GM19324 (cell line): Measurements from ENCODE around the gene MUC22.
"Not testable (repeated sequence)": the region's sequence is repeated elsewhere in the genome, so short reads cannot be mapped to it uniquely, and the experiment has no call there.

Experiments
- ATAC-seq: cut with Tn5 transposase; IDR thresholded peaks from one replicate; pipeline ENCODE4 v1.9.1; 2021; ENCODE audit warnings: mild to moderate bottlenecking, moderate library complexity; ENCODE audit not compliant: unreplicated experiment, low FRiP score

Gene MUC22

DNA sequence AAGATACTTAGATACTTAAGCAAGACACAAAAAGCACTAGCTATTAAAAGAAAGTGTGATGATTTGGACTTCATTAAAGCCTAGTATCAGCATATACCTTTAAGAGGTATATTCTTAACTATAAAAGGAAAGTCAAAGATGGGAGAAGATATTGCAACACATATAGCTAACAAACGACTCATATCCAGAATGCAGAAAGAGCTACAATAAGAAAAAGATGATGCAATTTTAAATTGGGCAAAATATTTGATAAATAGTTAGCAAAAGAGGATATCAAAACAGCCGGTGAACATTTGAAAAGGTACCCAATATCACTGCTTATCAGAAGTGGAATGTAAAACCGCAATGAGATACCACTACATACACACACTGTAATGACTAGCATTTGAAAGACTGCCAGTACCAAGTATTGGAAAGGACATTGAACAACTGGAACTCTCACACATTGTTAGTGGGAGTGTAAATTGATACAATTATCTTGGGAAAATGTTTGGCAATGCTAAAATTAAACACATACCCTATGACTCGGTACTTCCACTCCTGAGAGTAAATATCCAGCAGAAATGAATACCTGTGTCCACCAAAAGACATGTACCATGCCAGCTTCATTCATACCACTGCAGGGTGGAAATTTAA lies 25.7 kb downstream of the MUC22 start:
- no peak for ATAC-seq

GRCh38 chr6:31037169-31037568 lies 26.9 kb downstream of the MUC22 start:
- no peak for ATAC-seq

DNA sequence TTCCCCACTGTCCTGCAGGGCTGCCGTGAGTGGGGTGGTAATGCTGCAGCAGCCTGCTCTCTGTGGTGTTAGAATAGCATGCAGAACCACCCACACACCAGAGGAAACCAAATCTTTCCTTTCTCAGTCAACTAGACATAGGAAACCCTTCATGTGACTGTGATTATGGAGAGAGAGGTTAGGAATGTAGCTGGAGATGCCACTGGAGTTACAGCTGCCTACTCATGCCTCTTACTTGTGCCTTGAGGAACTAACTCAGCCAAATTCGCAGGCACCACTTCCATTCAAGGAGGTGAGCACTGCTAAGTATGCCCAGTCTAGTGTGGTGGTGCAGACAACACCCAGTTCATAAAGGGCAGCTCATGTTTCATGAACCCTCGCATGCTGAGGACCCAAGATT lies 27.4 kb downstream of the MUC22 start:
- no peak for ATAC-seq

DNA sequence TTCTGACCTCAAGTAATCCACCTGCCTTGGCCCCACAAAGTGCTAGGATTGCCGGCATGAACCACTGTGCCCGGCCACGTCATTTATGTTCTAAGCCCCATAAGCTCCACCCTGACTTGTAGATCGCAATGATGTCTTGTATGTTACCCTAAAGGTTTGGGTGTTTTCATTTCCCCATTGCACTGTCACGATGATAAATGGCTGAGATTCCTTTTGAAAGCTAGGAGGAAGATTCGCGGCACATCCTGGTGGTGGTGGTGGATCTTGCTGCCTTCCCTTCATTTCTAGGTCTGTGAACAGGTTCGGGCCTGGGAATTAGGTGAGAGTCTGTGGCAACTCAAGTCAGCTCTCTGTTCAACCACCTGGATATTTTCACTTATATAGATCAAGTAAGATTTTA lies 28.3 kb downstream of the MUC22 start:
- no peak for ATAC-seq

DNA sequence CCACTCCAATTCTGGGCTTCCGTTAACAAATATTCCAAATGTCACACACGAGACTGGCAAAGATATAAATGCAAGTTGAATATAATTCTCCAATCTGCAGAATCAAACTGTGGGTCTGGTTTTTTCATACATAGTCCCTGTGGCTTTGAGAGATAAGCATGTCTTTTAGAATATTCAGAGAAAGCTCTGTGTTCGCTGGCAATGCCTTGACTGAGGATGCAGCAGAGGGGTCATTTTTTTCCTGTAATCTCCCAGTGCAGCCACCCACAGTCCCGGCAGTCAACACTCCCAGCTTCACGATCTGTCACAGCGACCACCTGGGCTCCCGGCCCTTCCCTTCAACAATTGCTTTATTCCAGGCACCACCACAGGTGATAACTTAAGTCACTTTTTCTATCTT lies 30.5 kb downstream of the MUC22 start:
- ATAC-seq = no peak

GRCh38 chr6:31041372-31041974 lies 31.2 kb downstream of the MUC22 start:
- ATAC-seq = no peak

- no peak for ATAC-seq
These were observed 32.5 kb downstream of the MUC22 start for GRCh38 chr6:31042806-31043205.

GRCh38 chr6:31048099-31048498 lies 37.8 kb downstream of the MUC22 start:
- no peak for ATAC-seq

- no peak for ATAC-seq
These were observed 39.2 kb downstream of the MUC22 start for GRCh38 chr6:31049518-31049917.

- ATAC-seq = not testable (repeated sequence)
These were observed 42.9 kb downstream of the MUC22 start for GRCh38 chr6:31053187-31053586.

- ATAC-seq = no peak
These were observed 43.6 kb downstream of the MUC22 start for GRCh38 chr6:31053873-31054272.

- ATAC-seq = no peak
These were observed 45.2 kb downstream of the MUC22 start for GRCh38 chr6:31055441-31055840.

DNA sequence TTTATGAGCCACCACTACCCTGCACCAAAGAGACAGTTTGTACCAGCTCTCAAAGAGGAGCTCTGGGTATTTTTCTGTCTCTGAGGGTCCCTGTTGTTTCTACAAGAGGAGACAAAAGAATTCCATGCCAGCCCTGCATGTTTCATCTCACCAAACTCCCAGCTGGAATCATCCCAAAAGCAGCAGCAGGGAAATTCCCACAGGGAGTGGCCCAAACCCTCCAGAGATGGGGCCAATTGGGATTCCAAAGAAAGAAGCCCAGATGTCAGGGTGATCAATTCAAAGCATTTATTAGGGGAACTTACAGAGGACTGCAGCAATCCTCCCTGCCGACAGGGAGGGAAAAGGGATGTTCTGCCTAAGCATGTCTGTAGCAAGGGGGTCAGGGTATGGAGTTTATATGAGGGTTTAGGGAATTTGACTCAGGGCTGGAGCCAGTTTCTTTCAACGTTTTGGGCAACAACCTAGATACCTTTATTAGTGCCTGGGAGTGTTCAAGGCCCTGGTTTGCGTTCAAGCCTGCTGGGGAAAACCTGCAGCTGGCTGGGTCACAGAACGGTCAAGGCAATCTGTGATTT lies 47.2 kb downstream of the MUC22 start:
- ATAC-seq = no peak

DNA sequence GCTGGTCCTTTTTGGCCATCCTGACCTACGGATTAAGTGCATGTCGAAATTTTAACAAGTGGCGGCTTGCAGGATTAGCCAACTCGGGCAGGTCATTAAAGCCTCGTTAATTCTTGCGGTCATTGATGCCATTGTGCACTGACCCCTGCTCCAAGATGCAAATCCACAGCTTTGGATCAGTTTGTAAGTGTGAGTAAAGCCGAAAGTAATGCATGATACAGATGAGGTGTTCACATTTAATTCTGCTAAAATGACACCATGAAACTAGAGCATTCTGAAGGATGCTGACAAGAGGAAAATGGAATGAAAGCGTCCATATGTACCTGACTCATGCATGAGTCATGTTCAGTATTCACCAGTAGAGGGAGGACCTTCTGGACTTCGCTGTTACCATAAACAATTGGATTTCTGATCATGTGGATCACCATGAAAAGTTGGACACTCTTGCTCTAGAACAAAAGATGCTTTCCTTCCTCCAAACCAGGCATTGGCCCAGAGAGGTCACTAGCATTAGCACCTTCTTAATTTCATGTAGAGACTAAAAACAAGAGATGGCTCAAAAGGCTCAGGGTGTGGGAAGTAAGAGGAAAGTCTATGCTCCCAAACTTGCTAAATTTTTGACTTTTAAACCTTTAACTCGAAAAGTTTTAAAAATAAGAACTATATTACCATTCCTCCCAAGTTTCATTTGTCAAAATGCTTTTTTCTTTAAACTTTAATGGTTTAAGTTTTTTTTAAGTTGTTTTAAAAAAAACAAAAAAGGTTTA lies 48.0 kb downstream of the MUC22 start:
- no peak for ATAC-seq

DNA sequence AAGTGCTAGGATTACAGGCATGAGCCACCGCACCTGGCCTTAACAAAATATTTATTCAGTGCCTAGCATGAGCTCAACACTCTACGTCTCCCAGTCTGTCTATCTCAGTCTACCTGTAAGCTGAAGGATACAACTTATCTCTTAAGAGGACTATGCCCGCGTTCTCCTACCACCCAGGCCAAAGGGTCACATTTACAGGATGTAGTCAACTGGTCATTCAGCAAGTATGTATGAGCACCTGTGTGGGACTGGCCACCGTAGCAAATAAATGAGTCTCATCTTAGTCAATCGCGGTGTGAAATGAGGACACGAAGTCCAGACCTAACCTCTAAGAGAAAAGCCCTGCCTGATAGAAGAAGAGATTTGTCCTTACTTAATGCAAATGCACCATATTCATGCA lies 49.9 kb downstream of the MUC22 start:
- ATAC-seq = no peak

- ATAC-seq = no peak
These were observed 53.7 kb downstream of the MUC22 start for GRCh38 chr6:31063906-31064435.

DNA sequence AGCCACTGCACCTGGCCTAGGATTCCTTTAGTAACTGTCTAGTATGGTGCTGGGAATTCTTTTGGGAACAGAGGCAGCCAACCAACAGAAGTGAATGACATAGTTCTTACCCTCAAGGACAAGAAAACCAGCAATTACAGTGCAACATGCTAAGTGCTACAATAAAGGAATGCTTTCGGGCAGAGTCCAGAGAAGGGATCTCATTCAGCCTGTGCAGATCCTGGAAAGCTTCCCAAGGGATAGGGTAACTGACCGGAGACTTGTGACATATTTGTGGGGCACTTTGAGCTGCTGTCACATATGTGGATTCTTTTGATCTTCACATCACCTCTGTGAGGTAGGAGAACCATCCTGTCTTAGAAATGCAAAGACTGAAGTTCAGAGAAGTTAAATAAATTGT lies 55.3 kb downstream of the MUC22 start:
- ATAC-seq = no peak

- not testable (repeated sequence) for ATAC-seq
These were observed 56.8 kb downstream of the MUC22 start for GRCh38 chr6:31067028-31067427.

DNA sequence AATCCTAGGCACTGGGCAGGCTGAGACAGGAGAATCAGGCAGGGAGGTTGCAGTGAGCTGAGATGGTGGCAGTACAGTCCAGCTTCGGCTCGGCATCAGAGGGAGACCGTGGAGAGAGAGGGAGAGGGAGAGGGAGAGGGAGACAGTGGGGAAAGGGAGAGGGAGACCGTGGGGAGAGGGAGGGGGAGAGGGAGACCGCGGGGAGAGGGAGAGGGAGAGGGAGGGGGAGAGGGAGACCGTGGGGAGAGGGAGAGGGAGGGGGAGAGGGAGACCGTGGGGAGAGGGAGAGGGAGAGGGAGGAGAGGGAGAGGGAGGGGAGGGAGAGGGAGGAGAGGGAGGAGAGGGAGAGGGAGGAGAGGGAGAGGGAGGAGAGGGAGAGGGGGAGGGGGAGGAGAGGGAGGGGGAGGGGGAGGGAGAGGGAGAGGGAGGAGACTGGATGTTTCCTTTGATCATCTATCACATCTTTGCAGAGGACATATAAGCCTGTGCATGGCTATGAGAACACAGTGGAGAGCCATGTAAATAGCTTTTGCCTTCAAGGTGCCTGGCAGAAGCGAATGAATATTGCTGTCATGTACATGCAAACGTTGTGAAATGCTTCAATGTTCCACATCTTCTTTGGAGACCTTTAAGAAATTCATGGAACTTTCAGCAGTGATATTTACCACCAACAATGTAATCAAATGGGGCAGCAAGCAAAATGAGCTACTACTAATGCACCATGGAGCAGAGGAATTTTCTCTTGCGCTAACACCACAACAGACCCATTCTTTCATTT lies 57.8 kb downstream of the MUC22 start:
- not testable (repeated sequence) for ATAC-seq

DNA sequence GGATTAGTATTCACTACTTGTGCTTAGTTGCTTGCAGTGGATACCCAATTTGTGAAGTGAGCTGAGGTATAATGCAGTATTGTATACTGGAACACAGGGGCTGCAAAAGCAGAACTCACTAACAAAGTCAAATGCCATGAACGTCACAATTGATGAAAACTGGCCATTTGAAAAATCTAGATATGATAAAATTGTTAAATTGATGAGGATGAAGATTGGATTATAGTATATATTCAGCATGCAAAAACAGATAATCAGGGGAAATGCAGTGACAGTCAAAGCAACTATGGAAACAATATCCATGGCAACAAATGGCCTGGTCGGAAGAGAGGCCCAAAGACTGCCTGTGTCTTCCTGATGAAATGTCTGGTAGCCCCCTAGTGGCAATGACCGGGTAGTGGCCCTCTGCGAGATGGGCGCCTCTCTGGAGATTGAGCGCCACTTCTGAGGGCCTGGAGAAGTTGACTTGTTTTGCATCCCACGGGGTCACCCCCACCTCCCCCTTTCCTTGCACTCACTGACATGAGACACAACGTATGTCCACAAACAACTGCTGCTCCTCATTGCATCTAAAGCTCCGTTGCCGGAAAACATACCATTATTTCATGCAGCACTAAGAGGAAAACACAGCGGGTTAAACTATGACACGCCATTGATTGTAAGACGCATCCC lies 58.5 kb downstream of the MUC22 start:
- ATAC-seq = no peak
